Liver (tissue), 2 donors: ENCODE results near the gene DKC1.

Experiments used
- CTCF ChIP-seq: fragments of 150-350 bp; IDR thresholded peaks from 2 replicates; pipeline ENCODE4 v1.5.1; 2017; ENCODE audit warnings: improper control_type of control experiment, low read depth, low read length; ENCODE audit not compliant: missing input control
- FOXA1 ChIP-seq: IDR thresholded peaks from 2 replicates; pipeline ENCODE4 v1.6.1; 2016; ENCODE audit warnings: antibody characterized with exemption
- MAX ChIP-seq: IDR thresholded peaks from 2 replicates; pipeline ENCODE4 v1.6.1; 2016; ENCODE audit warnings: antibody characterized with exemption
- YY1 ChIP-seq: IDR thresholded peaks from 2 replicates; pipeline ENCODE4 v1.6.1; 2016; ENCODE audit warnings: antibody characterized with exemption, mild to moderate bottlenecking
- donor health status: healthy.

GRCh38 chrX:154822029-154822428, 59.4 kb downstream of the DKC1 start:
- no peak for TF ChIP-seq CTCF
- no peak for TF ChIP-seq MAX
- no peak for TF ChIP-seq FOXA1
- no peak for TF ChIP-seq YY1
